ENCODE measurements around the gene NPAS3.

The NPAS3 gene

DNA sequence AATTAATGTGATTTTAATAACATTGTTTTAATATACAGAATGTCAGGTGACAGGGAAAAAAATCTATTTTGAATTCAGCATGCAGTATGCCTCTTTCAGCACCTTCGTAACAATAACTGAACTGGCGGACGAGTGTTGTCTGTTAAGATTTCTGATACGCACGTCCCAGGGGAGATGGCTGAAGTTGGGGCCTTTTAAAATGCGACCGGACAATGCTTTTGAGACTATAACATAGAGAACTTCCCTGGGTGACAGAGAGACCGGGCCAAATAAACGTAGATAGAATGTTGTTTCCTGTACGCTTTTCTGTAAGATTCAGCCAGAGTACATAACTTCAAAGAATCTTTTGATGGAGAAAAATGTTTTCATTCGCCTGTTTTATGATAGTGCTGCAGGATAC is 772.5 kb downstream of the NPAS3 start:
- TF ChIP-seq, protein P1, sequence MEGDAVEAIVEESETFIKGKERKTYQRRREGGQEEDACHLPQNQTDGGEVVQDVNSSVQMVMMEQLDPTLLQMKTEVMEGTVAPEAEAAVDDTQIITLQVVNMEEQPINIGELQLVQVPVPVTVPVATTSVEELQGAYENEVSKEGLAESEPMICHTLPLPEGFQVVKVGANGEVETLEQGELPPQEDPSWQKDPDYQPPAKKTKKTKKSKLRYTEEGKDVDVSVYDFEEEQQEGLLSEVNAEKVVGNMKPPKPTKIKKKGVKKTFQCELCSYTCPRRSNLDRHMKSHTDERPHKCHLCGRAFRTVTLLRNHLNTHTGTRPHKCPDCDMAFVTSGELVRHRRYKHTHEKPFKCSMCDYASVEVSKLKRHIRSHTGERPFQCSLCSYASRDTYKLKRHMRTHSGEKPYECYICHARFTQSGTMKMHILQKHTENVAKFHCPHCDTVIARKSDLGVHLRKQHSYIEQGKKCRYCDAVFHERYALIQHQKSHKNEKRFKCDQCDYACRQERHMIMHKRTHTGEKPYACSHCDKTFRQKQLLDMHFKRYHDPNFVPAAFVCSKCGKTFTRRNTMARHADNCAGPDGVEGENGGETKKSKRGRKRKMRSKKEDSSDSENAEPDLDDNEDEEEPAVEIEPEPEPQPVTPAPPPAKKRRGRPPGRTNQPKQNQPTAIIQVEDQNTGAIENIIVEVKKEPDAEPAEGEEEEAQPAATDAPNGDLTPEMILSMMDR (conservative IDR thresholded peaks at IDR 0.05; ENCODE audit: low read length) = no peak
- no peak for DNase-seq (ENCODE audit: low read depth)
- no peak overlapping the region for H3K4me3 ChIP-seq (ENCODE audit: low read length)

DNA sequence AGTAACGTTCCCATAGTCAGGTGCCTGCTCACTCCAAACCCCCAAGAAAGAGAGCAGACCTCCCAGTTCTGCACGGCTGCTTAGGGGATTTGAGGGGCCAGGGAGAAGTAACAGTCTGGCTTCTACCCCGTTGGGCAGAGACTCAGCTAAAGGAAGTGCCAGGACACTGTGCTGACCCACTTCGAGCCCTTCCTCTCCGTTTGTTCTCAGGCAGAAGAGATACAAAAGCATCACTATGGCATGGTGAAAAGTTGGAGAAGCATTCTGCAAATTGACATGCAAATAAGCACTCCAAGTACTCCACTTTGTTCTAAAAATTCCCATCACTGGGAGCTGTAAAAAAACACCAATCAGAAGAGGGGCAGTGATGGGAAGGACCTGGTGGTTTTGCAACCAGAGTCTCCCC is 773.1 kb downstream of the NPAS3 start:
- DNase-seq (ENCODE audit: low read depth) = no peak
- TF ChIP-seq, protein P1 (conservative IDR thresholded peaks at IDR 0.05; ENCODE audit: low read length) = no peak
- H3K4me3 ChIP-seq (ENCODE audit: low read length) = no peak overlapping the region

DNA sequence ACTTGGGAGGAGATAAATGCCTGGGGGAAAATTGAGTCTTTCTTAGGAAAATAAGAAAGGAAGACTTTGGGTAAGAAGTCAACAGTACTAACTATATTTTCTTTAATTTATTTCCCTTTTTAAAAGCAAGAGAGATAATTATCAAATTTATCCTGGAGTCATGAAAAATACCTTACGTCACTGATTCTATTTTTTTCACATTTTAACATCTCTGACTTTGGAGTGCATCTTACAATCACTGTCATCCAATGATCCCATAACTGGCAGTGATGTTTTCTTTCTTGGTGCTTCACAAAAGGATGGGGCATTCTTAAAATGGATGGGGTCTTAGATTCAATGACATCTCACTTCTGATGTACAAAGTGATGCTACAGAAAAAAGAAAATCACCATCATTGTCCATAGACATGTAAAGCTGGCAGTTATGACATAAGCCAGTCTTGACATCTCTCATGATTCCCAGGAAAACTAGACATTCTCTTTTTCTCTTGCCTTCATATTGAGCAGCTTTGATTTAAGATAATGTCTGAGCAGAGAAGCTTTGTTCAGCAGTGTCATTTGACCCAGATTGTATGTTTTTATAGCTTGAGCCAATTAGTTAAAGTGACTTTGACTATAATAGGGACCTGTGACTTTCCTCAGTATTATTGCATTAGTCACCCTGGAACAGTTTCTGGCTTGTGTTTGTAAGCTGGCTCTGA is 776.0 kb downstream of the NPAS3 start:
- no peak overlapping the region for H3K4me3 ChIP-seq (ENCODE audit: low read length)
- peak; percentile 31 for DNase-seq (ENCODE audit: low read depth)
- TF ChIP-seq, protein P1 (conservative IDR thresholded peaks at IDR 0.05; ENCODE audit: low read length) = no peak

DNA sequence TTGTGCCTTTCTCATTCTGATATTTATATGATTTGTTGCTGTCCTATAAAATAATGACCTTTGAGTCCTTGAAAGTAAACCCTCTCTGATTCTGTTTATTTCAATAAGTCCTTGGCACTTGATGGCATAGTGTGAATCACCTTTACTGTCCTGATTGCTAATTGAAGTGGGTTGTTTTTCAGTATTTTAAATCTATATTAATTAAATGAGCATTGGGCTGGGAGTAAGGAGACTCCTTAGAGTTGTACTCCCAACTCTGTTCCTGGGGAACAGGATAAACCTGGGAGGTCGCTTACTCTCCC is 776.5 kb downstream of the NPAS3 start:
- TF ChIP-seq, protein P1 (conservative IDR thresholded peaks at IDR 0.05; ENCODE audit: low read length) = no peak
- H3K4me3 ChIP-seq (ENCODE audit: low read length) = no peak overlapping the region
- DNase-seq (ENCODE audit: low read depth) = no peak

DNA sequence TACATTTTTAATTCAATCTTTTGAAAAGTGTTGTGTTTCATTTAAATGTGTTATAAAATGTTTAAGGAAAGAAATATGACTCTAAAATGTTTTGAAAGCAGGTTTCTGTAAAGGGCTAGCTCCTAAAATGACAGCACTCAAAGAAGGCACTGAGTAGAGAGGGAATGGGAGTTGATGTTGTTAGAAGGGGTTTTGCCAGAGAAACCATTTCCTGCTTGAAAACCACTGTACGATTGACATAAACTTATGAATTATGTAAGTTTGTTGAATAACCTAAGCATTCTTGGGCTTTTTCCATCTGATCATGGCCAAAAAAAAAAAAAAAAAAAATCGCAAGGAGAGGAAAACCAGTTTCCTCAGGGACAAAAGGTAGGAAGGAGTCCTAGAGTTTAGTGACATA is 778.2 kb downstream of the NPAS3 start:
- TF ChIP-seq, protein P1 (conservative IDR thresholded peaks at IDR 0.05; ENCODE audit: low read length) = no peak
- H3K4me3 ChIP-seq (ENCODE audit: low read length) = no peak overlapping the region
- DNase-seq (ENCODE audit: low read depth) = no peak

DNA sequence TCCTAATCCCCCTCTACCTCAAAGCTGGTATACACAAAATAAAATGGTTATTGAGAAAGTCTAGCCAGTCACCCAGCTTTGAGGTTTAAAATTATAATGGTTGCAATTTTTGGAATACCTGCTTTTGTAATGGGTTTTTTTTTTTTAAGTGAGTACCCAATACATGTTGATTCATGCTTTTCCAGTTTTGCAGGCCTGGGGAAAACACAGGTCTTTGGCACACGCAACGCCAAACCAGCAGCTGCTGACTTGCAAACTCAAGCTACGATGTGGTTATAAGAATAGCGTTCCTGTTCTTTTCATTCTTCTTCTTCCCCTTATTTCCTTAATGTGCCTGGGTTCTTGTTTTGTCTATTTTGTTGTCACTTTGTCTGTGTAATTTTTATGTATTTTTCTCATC is 779.2 kb downstream of the NPAS3 start:
- DNase-seq (ENCODE audit: low read depth) = no peak
- no peak overlapping the region for H3K4me3 ChIP-seq (ENCODE audit: low read length)
- TF ChIP-seq, protein P1 (conservative IDR thresholded peaks at IDR 0.05; ENCODE audit: low read length) = no peak

DNA sequence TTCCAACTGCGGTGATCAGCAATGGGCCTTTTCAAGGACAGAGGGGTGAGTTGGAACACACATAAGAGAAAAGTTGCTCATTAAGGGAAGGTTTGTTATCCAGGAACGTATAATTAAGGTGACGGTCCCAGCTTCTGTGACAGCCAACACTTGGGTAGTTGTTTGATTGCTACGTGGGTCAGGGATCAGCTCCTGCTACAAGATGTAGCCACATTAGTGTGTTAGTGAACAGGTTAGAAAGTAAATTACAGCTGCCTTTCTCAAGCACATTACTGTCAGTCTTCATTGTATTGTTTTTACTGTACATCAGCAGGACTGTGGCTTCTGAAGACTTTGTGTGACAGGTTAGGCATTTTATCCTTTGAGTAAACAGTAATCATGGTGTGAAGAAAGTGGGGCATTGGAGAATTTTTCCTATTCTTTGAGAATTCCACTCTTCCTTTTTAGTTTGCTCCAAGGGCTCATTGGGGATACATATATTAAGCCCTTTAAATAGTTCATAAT is 781.7 kb downstream of the NPAS3 start:
- TF ChIP-seq, protein P1 (conservative IDR thresholded peaks at IDR 0.05; ENCODE audit: low read length) = no peak
- no peak for DNase-seq (ENCODE audit: low read depth)
- no peak overlapping the region for H3K4me3 ChIP-seq (ENCODE audit: low read length)
